GM20000 (cell line): Measurements from ENCODE around the gene KIAA0232.
"Not testable (repeated sequence)": the region's sequence is repeated elsewhere in the genome, so short reads cannot be mapped to it uniquely, and the experiment has no call there.

Experiments
- DNase-seq: peaks from one replicate; pipeline ENCODE4 v3.0.0; 2012; ENCODE audit warnings: low spot score
- CTCF ChIP-seq: IDR thresholded peaks from 2 replicates; pipeline ENCODE4 v1.5.1; 2012; ENCODE audit warnings: mild to moderate bottlenecking, control low read depth; ENCODE audit errors: extremely low read depth, missing control alignments

The KIAA0232 gene

GRCh38 chr4:6788123-6788522 is 5.6 kb downstream of the KIAA0232 start:
- no peak for DNase-seq
- TF ChIP-seq CTCF, result no peak

- not testable (repeated sequence) for DNase-seq
Observed at GRCh38 chr4:6791245-6791644, 8.7 kb downstream of the KIAA0232 start.

GRCh38 chr4:6791796-6792195 is 9.3 kb downstream of the KIAA0232 start:
- not testable (repeated sequence) for DNase-seq

- DNase-seq, result no peak
- no peak for TF ChIP-seq CTCF
Observed at GRCh38 chr4:6794189-6794588, 11.7 kb downstream of the KIAA0232 start.

GRCh38 chr4:6795821-6796220 is 13.3 kb downstream of the KIAA0232 start:
- no peak for DNase-seq
- no peak for TF ChIP-seq CTCF

GRCh38 chr4:6797368-6797767 is 14.8 kb downstream of the KIAA0232 start:
- not testable (repeated sequence) for DNase-seq

GRCh38 chr4:6799091-6799490 is 16.6 kb downstream of the KIAA0232 start:
- TF ChIP-seq CTCF, result no peak

GRCh38 chr4:6802025-6802424 is 19.5 kb downstream of the KIAA0232 start:
- no peak for DNase-seq
- no peak for TF ChIP-seq CTCF

More at GRCh38 chr4:6799091-6799490, 16.6 kb downstream of the KIAA0232 start:
- DNase-seq, result no peak

GRCh38 chr4:6802626-6803025 is 20.1 kb downstream of the KIAA0232 start:
- no peak for TF ChIP-seq CTCF
- no peak for DNase-seq
